Measurements from ENCODE around the gene EEFSEC. TPM values are rescaled to one million over a fixed set of nuclear protein-coding genes. Genes with fewer than 3 reads are reported as not detected.

EEFSEC gene
- total RNA-seq, 1 experiment from 2014 or later: 14.0 TPM

GRCh38 chr3:128452678-128453275 lies 299.5 kb downstream of the EEFSEC start:
- no peak overlapping the region for H3K27ac Mint-ChIP-seq (ENCODE audit: unreplicated experiment)
- H3K4me3 Mint-ChIP-seq (ENCODE audit: unreplicated experiment): no peak overlapping the region
- DNase-seq: no peak
- ChIA-PET POLR2A (no interaction called here), CTCF (no interaction called here)
- no peaks in the 10 kb centered on the region for H3K27me3 ChIP-seq (replicated peaks; ENCODE audit: control insufficient read depth, insufficient read depth, low read length)
- intact Hi-C loops (cut with micrococcal nuclease; ENCODE audit: unreplicated experiment): no loop called here
- BruUV-seq (replicated peaks): no TSS peak
- H3K36me3 ChIP-seq (ENCODE audit: control insufficient read depth, insufficient read depth, low read length): no peaks in the 10 kb centered on the region
- no peaks in the 10 kb centered on the region for H3K9me3 ChIP-seq
- H3K4me1 Mint-ChIP-seq (ENCODE audit: low read depth, unreplicated experiment): no peaks in the 10 kb centered on the region
- H3K36me3 Mint-ChIP-seq (ENCODE audit: insufficient read depth, unreplicated experiment): no peaks in the 10 kb centered on the region
- no peak for TF ChIP-seq CTCF (IDR thresholded peaks at IDR 0.05; ENCODE audit: insufficient read depth in 1 of 2, low read depth in 1 of 2, low read length in 1 of 2, severe bottlenecking in 1 of 2, unreplicated experiment in 1 of 2)
- no peaks in the 10 kb centered on the region for H3K4me1 ChIP-seq
- H3K4me3 ChIP-seq (ENCODE audit: low read depth, low read length): no peak overlapping the region
- H3K27me3 Mint-ChIP-seq (ENCODE audit: insufficient read depth, unreplicated experiment): peaks cover 28% of the 10 kb centered on the region
- H3K9me3 Mint-ChIP-seq (ENCODE audit: unreplicated experiment): no peaks in the 10 kb centered on the region

GRCh38 chr3:128453501-128454309 lies 300.4 kb downstream of the EEFSEC start:
- DNase-seq: no peak
- Mint-ChIP-seq H3K4me3 (ENCODE audit: unreplicated experiment) (no peak overlapping the region), H3K27me3 (ENCODE audit: insufficient read depth, unreplicated experiment) (peaks cover 24% of the 10 kb centered on the region), H3K9me3 (ENCODE audit: unreplicated experiment) (no peaks in the 10 kb centered on the region), H3K36me3 (ENCODE audit: insufficient read depth, unreplicated experiment) (no peaks in the 10 kb centered on the region), H3K27ac (ENCODE audit: unreplicated experiment) (no peak overlapping the region), H3K4me1 (ENCODE audit: low read depth, unreplicated experiment) (no peaks in the 10 kb centered on the region)
- ChIA-PET POLR2A (no interaction called here), CTCF (no interaction called here)
- intact Hi-C loops (cut with micrococcal nuclease; ENCODE audit: unreplicated experiment): no loop called here
- no peaks in the 10 kb centered on the region for H3K9me3 ChIP-seq
- no peaks in the 10 kb centered on the region for H3K27me3 ChIP-seq (replicated peaks; ENCODE audit: control insufficient read depth, insufficient read depth, low read length)
- TF ChIP-seq CTCF (IDR thresholded peaks at IDR 0.05; ENCODE audit: insufficient read depth in 1 of 2, low read depth in 1 of 2, low read length in 1 of 2, severe bottlenecking in 1 of 2, unreplicated experiment in 1 of 2): no peak
- BruUV-seq (replicated peaks): no TSS peak
- H3K36me3 ChIP-seq (ENCODE audit: control insufficient read depth, insufficient read depth, low read length): no peaks in the 10 kb centered on the region
- H3K4me3 ChIP-seq (ENCODE audit: low read depth, low read length): no peak overlapping the region
- H3K4me1 ChIP-seq: no peaks in the 10 kb centered on the region

- H3K27me3 Mint-ChIP-seq (ENCODE audit: insufficient read depth, unreplicated experiment): peaks cover 22% of the 10 kb centered on the region
Measured at GRCh38 chr3:128454310-128454618, 301.0 kb downstream of the EEFSEC start.

More at GRCh38 chr3:128454310-128454618, 301.0 kb downstream of the EEFSEC start:
- Histone ChIP-seq H3K9me3 (no peaks in the 10 kb centered on the region), H3K27me3 (replicated peaks; ENCODE audit: control insufficient read depth, insufficient read depth, low read length) (no peaks in the 10 kb centered on the region), H3K36me3 (ENCODE audit: control insufficient read depth, insufficient read depth, low read length) (no peaks in the 10 kb centered on the region), H3K4me1 (no peaks in the 10 kb centered on the region), H3K4me3 (ENCODE audit: low read depth, low read length) (no peak overlapping the region)
- no TSS peak for BruUV-seq (replicated peaks)
- Mint-ChIP-seq H3K27ac (ENCODE audit: unreplicated experiment) (no peak overlapping the region), H3K9me3 (ENCODE audit: unreplicated experiment) (no peaks in the 10 kb centered on the region), H3K4me3 (ENCODE audit: unreplicated experiment) (no peak overlapping the region), H3K36me3 (ENCODE audit: insufficient read depth, unreplicated experiment) (no peaks in the 10 kb centered on the region), H3K4me1 (ENCODE audit: low read depth, unreplicated experiment) (no peaks in the 10 kb centered on the region)
- ChIA-PET POLR2A (no interaction called here), CTCF (no interaction called here)
- TF ChIP-seq CTCF (IDR thresholded peaks at IDR 0.05; ENCODE audit: insufficient read depth in 1 of 2, low read depth in 1 of 2, low read length in 1 of 2, severe bottlenecking in 1 of 2, unreplicated experiment in 1 of 2): no peak
- intact Hi-C loops (cut with micrococcal nuclease; ENCODE audit: unreplicated experiment): no loop called here
- no peak for DNase-seq
